Epithelial cell of proximal tubule (primary cell): ENCODE results near the gene PDLIM4. TPM values are rescaled to one million over a fixed set of nuclear protein-coding genes. Genes with fewer than 3 reads are reported as not detected.

Experiments used
- DNase-seq: peaks from one replicate; pipeline ENCODE4 v3.0.0-alpha.2; 2011; ENCODE audit warnings: low read depth
- H3K4me3 ChIP-seq: 2 replicates; pipeline ENCODE4 v1.5.1; 2011; ENCODE audit warnings: low read depth, mild to moderate bottlenecking, low read length
- total RNA-seq: library from RNA; depleted of rRNA; stranded (reverse); fragments of >200 nt; gene quantifications from 2 replicates; pipeline ENCODE4 v1.2.3, GENCODE V29; 2015
- TF ChIP-seq, protein P1 (sequence below): conservative IDR thresholded peaks from 2 replicates; pipeline ENCODE4 v1.5.1; 2012; ENCODE audit warnings: low read depth, mild to moderate bottlenecking, low read length

PDLIM4 gene
- total RNA-seq, 1 donor from 2014 or later = 129 TPM

DNA sequence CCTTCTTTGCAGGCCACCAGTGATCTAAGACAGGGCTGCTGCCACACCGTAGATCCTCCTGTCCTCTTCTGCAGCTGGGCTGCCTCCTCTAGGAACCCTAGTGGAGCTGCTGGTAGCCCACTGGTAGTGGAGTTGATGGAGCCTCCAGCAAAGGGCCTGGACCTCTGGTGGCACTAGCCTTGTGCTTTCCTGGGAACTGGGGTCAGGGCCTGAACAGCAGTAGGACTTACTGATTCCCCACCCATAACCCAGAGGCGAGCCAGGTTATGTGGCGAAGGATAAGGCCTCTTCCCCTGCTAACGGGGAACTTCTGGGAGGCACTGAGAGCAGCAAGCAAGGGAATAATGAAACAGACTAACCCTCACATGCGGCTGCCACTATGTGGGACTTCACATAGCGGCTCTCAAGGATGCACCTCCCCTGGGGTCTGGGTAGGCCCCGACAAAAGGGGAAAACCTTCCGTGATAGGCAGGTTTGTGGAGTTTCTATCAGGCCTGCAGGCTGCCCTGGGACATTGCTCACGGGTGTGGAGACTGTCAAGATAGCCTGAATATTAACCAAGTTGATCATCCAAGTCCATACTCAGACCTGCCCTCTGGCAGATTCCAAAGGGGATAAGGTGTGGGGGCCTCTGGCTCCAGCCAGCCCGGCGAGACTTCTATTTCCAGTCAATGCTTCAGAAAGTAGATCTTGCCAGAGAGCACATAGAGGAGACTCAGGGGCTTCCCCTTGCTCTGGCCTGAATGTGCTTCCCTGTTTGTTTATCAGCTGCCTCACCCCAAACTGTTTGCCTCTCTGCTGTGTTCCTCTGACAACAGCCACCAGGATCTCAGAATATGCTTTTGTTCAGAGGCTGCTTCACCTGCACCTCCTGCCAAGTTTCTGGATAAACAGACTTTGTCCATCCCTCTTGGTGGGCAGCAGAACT lies 44.1 kb downstream of the PDLIM4 start:
- H3K4me3 ChIP-seq = no peak overlapping the region
- TF ChIP-seq, protein P1, sequence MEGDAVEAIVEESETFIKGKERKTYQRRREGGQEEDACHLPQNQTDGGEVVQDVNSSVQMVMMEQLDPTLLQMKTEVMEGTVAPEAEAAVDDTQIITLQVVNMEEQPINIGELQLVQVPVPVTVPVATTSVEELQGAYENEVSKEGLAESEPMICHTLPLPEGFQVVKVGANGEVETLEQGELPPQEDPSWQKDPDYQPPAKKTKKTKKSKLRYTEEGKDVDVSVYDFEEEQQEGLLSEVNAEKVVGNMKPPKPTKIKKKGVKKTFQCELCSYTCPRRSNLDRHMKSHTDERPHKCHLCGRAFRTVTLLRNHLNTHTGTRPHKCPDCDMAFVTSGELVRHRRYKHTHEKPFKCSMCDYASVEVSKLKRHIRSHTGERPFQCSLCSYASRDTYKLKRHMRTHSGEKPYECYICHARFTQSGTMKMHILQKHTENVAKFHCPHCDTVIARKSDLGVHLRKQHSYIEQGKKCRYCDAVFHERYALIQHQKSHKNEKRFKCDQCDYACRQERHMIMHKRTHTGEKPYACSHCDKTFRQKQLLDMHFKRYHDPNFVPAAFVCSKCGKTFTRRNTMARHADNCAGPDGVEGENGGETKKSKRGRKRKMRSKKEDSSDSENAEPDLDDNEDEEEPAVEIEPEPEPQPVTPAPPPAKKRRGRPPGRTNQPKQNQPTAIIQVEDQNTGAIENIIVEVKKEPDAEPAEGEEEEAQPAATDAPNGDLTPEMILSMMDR = no peak
- no peak for DNase-seq

DNA sequence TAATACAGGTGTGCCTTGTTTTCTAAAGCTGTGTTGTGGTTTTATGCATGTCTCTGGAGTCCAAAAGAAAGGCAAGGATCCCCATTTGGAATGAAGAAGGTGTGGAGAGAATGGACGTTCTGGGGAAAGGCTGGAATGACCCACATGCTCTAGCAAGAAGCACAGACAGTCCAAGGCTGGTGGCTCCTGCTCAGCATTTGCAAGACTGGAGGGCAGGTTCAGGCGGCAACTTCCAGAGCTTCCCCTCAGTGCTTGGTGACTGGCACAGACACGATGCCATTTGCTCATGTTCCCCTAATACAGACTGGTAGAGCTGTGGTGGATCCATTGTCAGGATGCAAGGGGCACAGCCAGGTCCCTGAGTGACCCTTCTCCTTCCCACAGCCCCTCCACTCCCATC lies 44.9 kb downstream of the PDLIM4 start:
- no peak for DNase-seq
- no peak overlapping the region for H3K4me3 ChIP-seq
- TF ChIP-seq, protein P1 = no peak

DNA sequence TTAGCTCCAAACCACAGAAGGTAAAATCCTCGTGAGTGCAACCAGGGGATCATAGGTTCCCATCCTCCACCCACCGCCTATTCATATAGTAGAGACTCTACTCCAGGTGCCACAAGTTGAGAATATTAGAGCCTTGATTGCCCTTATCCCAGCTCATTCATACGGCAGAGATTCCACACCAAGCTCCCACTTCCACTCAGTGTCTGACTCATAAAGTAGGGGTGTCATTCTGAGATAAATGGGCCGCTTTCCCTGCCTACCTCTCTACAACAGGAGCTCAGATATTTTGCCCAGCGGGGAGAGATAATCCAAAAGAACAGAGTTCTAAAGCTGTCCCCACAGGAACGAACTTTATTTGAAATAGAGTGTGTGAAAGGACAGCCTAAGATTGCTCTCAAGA lies 46.1 kb downstream of the PDLIM4 start:
- TF ChIP-seq, protein P1 = no peak
- no peak for DNase-seq
- no peak overlapping the region for H3K4me3 ChIP-seq

DNA sequence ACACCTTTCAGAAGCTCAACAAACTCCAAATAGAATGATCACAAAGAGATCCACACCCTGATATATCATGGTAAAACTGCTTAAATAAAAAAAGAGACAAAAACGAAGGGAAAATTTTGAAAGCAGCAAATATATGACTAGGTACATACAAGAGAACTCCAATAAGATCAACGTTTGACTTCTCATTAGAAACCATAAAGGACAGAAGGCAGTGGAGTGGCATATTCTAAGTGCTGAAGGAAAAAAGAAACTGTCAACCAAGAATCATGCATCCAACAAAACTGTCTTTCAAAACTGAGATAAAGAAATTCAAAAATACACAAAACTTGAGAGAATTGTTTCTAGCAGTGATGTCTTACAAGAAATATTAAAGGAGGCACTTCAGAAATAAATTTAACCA lies 47.9 kb downstream of the PDLIM4 start:
- H3K4me3 ChIP-seq = no peak overlapping the region
- no peak for DNase-seq
- TF ChIP-seq, protein P1 = no peak

DNA sequence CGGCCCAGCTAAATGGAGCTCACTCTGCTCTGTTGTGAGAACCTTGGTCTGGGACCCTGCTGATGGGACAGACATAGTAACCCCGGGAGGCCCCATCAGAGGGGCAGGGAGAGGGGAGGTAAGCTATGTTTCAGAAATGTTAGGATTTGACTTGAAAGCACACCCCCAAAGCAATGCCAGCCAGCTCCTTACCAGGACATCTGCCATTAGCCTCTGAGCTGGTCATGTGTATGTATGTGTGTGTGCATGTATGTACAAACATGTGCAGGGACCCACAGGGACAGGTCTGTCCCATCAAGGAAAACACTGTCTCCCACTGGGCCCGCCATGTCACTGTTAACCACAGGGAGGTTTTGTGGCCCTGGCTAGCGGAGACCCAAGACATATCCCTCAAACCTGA lies 51.2 kb downstream of the PDLIM4 start:
- DNase-seq = no peak
- TF ChIP-seq, protein P1 = no peak
- no peak overlapping the region for H3K4me3 ChIP-seq

GRCh38 chr5:132309679-132310078 lies 52.2 kb downstream of the PDLIM4 start:
- no peak overlapping the region for H3K4me3 ChIP-seq
- DNase-seq = no peak
- TF ChIP-seq, protein P1 = no peak
